Thoracic aorta (tissue), 2 donors: Measurements from ENCODE around the gene MED1. TPM values are rescaled to one million over a fixed set of nuclear protein-coding genes. Genes with fewer than 3 reads are reported as not detected.

Experiments
- ATAC-seq: fragments of 150-250 bp; one replicate; pipeline ENCODE4 v1.8.0; 2017; ENCODE audit warnings: low read depth; ENCODE audit not compliant: insufficient number of reproducible peaks, low FRiP score
- DNase-seq: peaks from one replicate; pipeline ENCODE4 v3.0.0-alpha.2; 2020; ENCODE audit warnings: low spot score
- H3K27ac ChIP-seq, 2 donors: fragments of 200-600 bp; sonication (generic); 1 replicate in 1 of 2; 2 replicates in 1 of 2; pipeline ENCODE4 v1.5.1; 2016; ENCODE audit warnings: mild to moderate bottlenecking in 2 of 2, moderate library complexity in 2 of 2
- H3K27me3 ChIP-seq: fragments of 200-600 bp; sonication (generic); replicated peaks from 2 replicates; pipeline ENCODE4 v1.6.0; 2016; ENCODE audit warnings: mild to moderate bottlenecking; ENCODE audit not compliant: insufficient read depth
- H3K36me3 ChIP-seq: fragments of 200-600 bp; sonication (generic); one replicate; pipeline ENCODE4 v1.5.1; 2016
- H3K4me1 ChIP-seq, 2 donors: fragments of 200-600 bp; sonication (generic); 1 replicate in 1 of 2; 2 replicates in 1 of 2; pipeline versions ENCODE4 v1.5.1 to v1.6.0; 2016; ENCODE audit warnings: low read depth in 2 of 2, mild to moderate bottlenecking in 1 of 2; ENCODE audit not compliant: control insufficient read depth in 1 of 2
- H3K4me3 ChIP-seq: fragments of 200-600 bp; sonication (generic); 2 replicates; pipeline ENCODE4 v1.5.1; 2016; ENCODE audit warnings: mild to moderate bottlenecking
- H3K9me3 ChIP-seq: fragments of 200-600 bp; sonication (generic); 2 replicates; pipeline ENCODE4 v1.5.1; 2016
- total RNA-seq, 2 donors: library from RNA; depleted of rRNA; stranded (reverse); fragments of >200 nt; gene quantifications; one replicate each; pipeline versions ENCODE4 v1.1.0 to v1.2.3, GENCODE V29; 2016
- TF ChIP-seq, protein P1 (sequence below): fragments of 200-600 bp; sonication (generic); IDR thresholded peaks from one replicate; pipeline ENCODE4 v1.5.1; 2019; ENCODE audit warnings: antibody characterized with exemption

The MED1 gene
- total RNA-seq, 2 donors from 2014 or later = 18.1 to 29.0 TPM

GRCh38 chr17:39408360-39408759, 42.7 kb downstream of the MED1 start:
- Histone ChIP-seq H3K4me1 (no peaks in the 10 kb centered on the region), H3K27me3 (no peaks in the 10 kb centered on the region), H3K27ac (no peak overlapping the region), H3K4me3 (no peak overlapping the region), H3K9me3 (no peaks in the 10 kb centered on the region), H3K36me3 (peaks cover 49% of the 10 kb centered on the region)
- ATAC-seq (no peak), DNase-seq (no peak)
- TF ChIP-seq, protein P1, sequence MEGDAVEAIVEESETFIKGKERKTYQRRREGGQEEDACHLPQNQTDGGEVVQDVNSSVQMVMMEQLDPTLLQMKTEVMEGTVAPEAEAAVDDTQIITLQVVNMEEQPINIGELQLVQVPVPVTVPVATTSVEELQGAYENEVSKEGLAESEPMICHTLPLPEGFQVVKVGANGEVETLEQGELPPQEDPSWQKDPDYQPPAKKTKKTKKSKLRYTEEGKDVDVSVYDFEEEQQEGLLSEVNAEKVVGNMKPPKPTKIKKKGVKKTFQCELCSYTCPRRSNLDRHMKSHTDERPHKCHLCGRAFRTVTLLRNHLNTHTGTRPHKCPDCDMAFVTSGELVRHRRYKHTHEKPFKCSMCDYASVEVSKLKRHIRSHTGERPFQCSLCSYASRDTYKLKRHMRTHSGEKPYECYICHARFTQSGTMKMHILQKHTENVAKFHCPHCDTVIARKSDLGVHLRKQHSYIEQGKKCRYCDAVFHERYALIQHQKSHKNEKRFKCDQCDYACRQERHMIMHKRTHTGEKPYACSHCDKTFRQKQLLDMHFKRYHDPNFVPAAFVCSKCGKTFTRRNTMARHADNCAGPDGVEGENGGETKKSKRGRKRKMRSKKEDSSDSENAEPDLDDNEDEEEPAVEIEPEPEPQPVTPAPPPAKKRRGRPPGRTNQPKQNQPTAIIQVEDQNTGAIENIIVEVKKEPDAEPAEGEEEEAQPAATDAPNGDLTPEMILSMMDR = no peak

GRCh38 chr17:39406951-39407350, 44.1 kb downstream of the MED1 start:
- Histone ChIP-seq H3K9me3 (no peaks in the 10 kb centered on the region), H3K27ac (no peak overlapping the region)
- TF ChIP-seq, protein P1 = no peak

GRCh38 chr17:39405436-39405835, 45.6 kb downstream of the MED1 start:
- no peaks in the 10 kb centered on the region for H3K9me3 ChIP-seq
- ATAC-seq (no peak), DNase-seq (no peak)
- TF ChIP-seq, protein P1 = no peak
- no peak overlapping the region for H3K27ac ChIP-seq
- H3K4me3 ChIP-seq = no peak overlapping the region
- peaks cover 0 to under 1% of the 10 kb centered on the region in 2 donors for H3K4me1 ChIP-seq
- H3K27me3 ChIP-seq = no peaks in the 10 kb centered on the region
- peaks cover 36% of the 10 kb centered on the region for H3K36me3 ChIP-seq

More at GRCh38 chr17:39406951-39407350, 44.1 kb downstream of the MED1 start:
- DNase-seq (no peak), ATAC-seq (no peak)
- Histone ChIP-seq H3K4me3 (no peak overlapping the region), H3K36me3 (peaks cover 42% of the 10 kb centered on the region), H3K27me3 (no peaks in the 10 kb centered on the region), H3K4me1 (no peaks in the 10 kb centered on the region)

- Histone ChIP-seq H3K4me1 (peaks cover 3 to 7% of the 10 kb centered on the region in 2 donors), H3K9me3 (no peaks in the 10 kb centered on the region), H3K4me3 (no peak overlapping the region), H3K27me3 (no peaks in the 10 kb centered on the region), H3K27ac (no peak overlapping the region), H3K36me3 (peaks cover 29% of the 10 kb centered on the region)
- DNase-seq (no peak), ATAC-seq (no peak)
- TF ChIP-seq, protein P1 = no peak
Measured at GRCh38 chr17:39404542-39405378, 46.3 kb downstream of the MED1 start.

GRCh38 chr17:39402890-39403605, 48.0 kb downstream of the MED1 start:
- ATAC-seq (no peak), DNase-seq (no peak)
- Histone ChIP-seq H3K4me3 (peak overlapping the region; percentile 97), H3K9me3 (no peaks in the 10 kb centered on the region), H3K27ac (no peak overlapping the region), H3K4me1 (peaks cover 14 to 24% of the 10 kb centered on the region in 2 donors), H3K27me3 (no peaks in the 10 kb centered on the region), H3K36me3 (peaks cover 13% of the 10 kb centered on the region)
- TF ChIP-seq, protein P1 = no peak
